HepG2 (cell line): Measurements from ENCODE around the gene MECR. TPM values are rescaled to one million over a fixed set of nuclear protein-coding genes. Genes with fewer than 3 reads are reported as not detected.

Source experiments
- AKNA ChIP-seq: sonication (generic); formaldehyde crosslinking; IDR thresholded peaks from 2 replicates; pipeline ENCODE4 v1.4.0; 2020; ENCODE audit warnings: missing genetic modification reagents, borderline replicate concordance
- ARID5B ChIP-seq: IDR thresholded peaks from 2 replicates; pipeline ENCODE4 v1.4.0; 2020; ENCODE audit warnings: mild to moderate bottlenecking, missing genetic modification reagents
- ATF2 ChIP-seq: sonication (generic); formaldehyde crosslinking; IDR thresholded peaks from 2 replicates; pipeline ENCODE4 v1.4.0; 2020; ENCODE audit warnings: missing genetic modification reagents
- BORCS8-MEF2B ChIP-seq: sonication (generic); formaldehyde crosslinking; IDR thresholded peaks from 2 replicates; pipeline ENCODE4 v1.8.0; 2022; ENCODE audit warnings: mild to moderate bottlenecking, missing genetic modification reagents
- FOSL2 ChIP-seq: sonication (generic); formaldehyde crosslinking; IDR thresholded peaks from 2 replicates; pipeline ENCODE4 v1.4.0; 2020; ENCODE audit warnings: missing genetic modification reagents
- FOXJ3 ChIP-seq: sonication (generic); formaldehyde crosslinking; IDR thresholded peaks from 2 replicates; pipeline ENCODE4 v1.4.0; 2020; ENCODE audit warnings: missing genetic modification reagents, mild to moderate bottlenecking, borderline replicate concordance
- HCFC1 ChIP-seq: fragments of 150-350 bp; IDR thresholded peaks from 2 replicates; pipeline ENCODE4 v1.6.1; 2014; ENCODE audit warnings: low read depth, low read length
- HOXA3 ChIP-seq: sonication (generic); formaldehyde crosslinking; IDR thresholded peaks from 2 replicates; pipeline ENCODE4 v1.5.0; 2020; ENCODE audit warnings: missing genetic modification reagents
- ISL2 ChIP-seq: sonication (generic); formaldehyde crosslinking; IDR thresholded peaks from 2 replicates; pipeline ENCODE4 v1.5.0; 2020; ENCODE audit warnings: missing genetic modification reagents
- MYNN ChIP-seq: sonication (generic); formaldehyde crosslinking; IDR thresholded peaks from 2 replicates; pipeline ENCODE4 v1.4.0; 2020; ENCODE audit warnings: mild to moderate bottlenecking, low read depth, missing genetic modification reagents
- NKX3-1 ChIP-seq: sonication (generic); formaldehyde crosslinking; IDR thresholded peaks from 2 replicates; pipeline ENCODE4 v1.5.0; 2020; ENCODE audit warnings: missing genetic modification reagents
- POLR2A ChIP-seq, 2 experiments: IDR thresholded peaks; 2 replicates each; pipeline ENCODE4 v1.6.1; 2011; ENCODE audit warnings: low read depth in 2 of 2, low read length in 2 of 2, mild to moderate bottlenecking in 1 of 2, moderate library complexity in 1 of 2; ENCODE audit not compliant: insufficient read depth in 1 of 2
- RARA ChIP-seq: IDR thresholded peaks from 2 replicates; pipeline ENCODE4 v1.6.1; 2016; ENCODE audit warnings: missing genetic modification reagents, missing compliant biosample characterization
- TEAD3 ChIP-seq: optimal IDR thresholded peaks from 2 replicates; pipeline ENCODE3; 2016; ENCODE audit warnings: borderline replicate concordance
- ZBTB42 ChIP-seq: sonication (generic); formaldehyde crosslinking; IDR thresholded peaks from 2 replicates; pipeline ENCODE4 v1.5.0; 2020; ENCODE audit warnings: mild to moderate bottlenecking, missing genetic modification reagents
- ZBTB49 ChIP-seq: sonication (generic); formaldehyde crosslinking; IDR thresholded peaks from 2 replicates; pipeline ENCODE4 v1.4.0; 2020; ENCODE audit warnings: missing genetic modification reagents, borderline replicate concordance
- ZBTB7B ChIP-seq: sonication (generic); formaldehyde crosslinking; IDR thresholded peaks from 2 replicates; pipeline ENCODE4 v1.4.0; 2020; ENCODE audit warnings: missing genetic modification reagents
- ZNF232 ChIP-seq: sonication (generic); formaldehyde crosslinking; IDR thresholded peaks from 2 replicates; pipeline ENCODE4 v1.4.0; 2020; ENCODE audit warnings: missing genetic modification reagents, borderline replicate concordance
- polyA plus RNA-seq, 8 experiments: library from polyadenylated mRNA; depleted of rRNA in 3 of 8; stranded (reverse) in 7 of 8; unstranded in 1 of 8; fragments of >200 nt; fragmentation: Illumina TruSeq in 4 of 8; extraction: Trizol in 4 of 8; gene quantifications; 2 replicates each; pipeline versions ENCODE4 v1.2.1 to v1.2.3, GENCODE V29; 2011 to 2016; ENCODE audit warnings: low read depth in 4 of 8, missing spikeins in 1 of 8, mixed read lengths in 1 of 8; ENCODE audit not compliant: insufficient read depth in 1 of 8
- total RNA-seq, 5 experiments: library from RNA; depleted of rRNA; stranded (reverse); fragments of >200 nt; fragmentation: Illumina TruSeq; extraction: Trizol; gene quantifications; 2 replicates each; pipeline ENCODE4 v1.2.3, GENCODE V29; 2016; ENCODE audit warnings: low read depth in 1 of 5

Gene MECR
- total and polyA plus RNA-seq, 2 of the 13 experiments (the other 11 are each of a cell fraction or from before 2014, with no cell fraction given), result 18.8 to 24.9 TPM

- TF ChIP-seq NKX3-1 (CRISPR knock-in tag) (0 out of 2 replicates have a peak, but pooled peaks have one; percentile 53), ZBTB7B (CRISPR knock-in tag) (peak; percentile 61; the same call in 1 of the 2 replicates), ATF2 (CRISPR knock-in tag) (no peak), HOXA3 (CRISPR knock-in tag) (peak; percentile 69), POLR2A (IDR thresholded peaks at IDR 0.05; ENCODE audit: insufficient read depth in 1 of 2, low read depth in 2 of 2, low read length in 2 of 2) (peak in 1 of 2 experiments; percentile 45; a peak in 1 of 4 replicates), FOSL2 (CRISPR knock-in tag) (peak; percentile 50), ARID5B (CRISPR knock-in tag) (peak; percentile 70), ZNF232 (CRISPR knock-in tag) (0 out of 2 replicates have a peak, but pooled peaks have one; percentile 51), ZBTB49 (CRISPR knock-in tag) (no peak), BORCS8-MEF2B (CRISPR knock-in tag) (no peak), MYNN (no peak), TEAD3 (CRISPR knock-in tag) (peak; percentile 92), ISL2 (CRISPR knock-in tag) (0 out of 2 replicates have a peak, but pooled peaks have one; percentile 34), AKNA (CRISPR knock-in tag) (no peak), HCFC1 (no peak), RARA (peak; percentile 63), ZBTB42 (no peak), FOXJ3 (0 out of 2 replicates have a peak, but pooled peaks have one; percentile 47)
Measured at GRCh38 chr1:29145739-29146437, 84.8 kb downstream of the MECR start (continued).
